HG03108 (cell line): ENCODE data around the gene DUSP12.
A peak's percentile ranks its signal among the peaks of the same experiment; 100 is the strongest.
"Not testable (repeated sequence)": the region's sequence is repeated elsewhere in the genome, so short reads cannot be mapped to it uniquely, and the experiment has no call there.

ENCODE experiments used
- ATAC-seq: cut with Tn5 transposase; IDR thresholded peaks from one replicate; pipeline ENCODE4 v1.9.1; 2021; ENCODE audit warnings: moderate library complexity; ENCODE audit not compliant: unreplicated experiment

The DUSP12 gene

DNA sequence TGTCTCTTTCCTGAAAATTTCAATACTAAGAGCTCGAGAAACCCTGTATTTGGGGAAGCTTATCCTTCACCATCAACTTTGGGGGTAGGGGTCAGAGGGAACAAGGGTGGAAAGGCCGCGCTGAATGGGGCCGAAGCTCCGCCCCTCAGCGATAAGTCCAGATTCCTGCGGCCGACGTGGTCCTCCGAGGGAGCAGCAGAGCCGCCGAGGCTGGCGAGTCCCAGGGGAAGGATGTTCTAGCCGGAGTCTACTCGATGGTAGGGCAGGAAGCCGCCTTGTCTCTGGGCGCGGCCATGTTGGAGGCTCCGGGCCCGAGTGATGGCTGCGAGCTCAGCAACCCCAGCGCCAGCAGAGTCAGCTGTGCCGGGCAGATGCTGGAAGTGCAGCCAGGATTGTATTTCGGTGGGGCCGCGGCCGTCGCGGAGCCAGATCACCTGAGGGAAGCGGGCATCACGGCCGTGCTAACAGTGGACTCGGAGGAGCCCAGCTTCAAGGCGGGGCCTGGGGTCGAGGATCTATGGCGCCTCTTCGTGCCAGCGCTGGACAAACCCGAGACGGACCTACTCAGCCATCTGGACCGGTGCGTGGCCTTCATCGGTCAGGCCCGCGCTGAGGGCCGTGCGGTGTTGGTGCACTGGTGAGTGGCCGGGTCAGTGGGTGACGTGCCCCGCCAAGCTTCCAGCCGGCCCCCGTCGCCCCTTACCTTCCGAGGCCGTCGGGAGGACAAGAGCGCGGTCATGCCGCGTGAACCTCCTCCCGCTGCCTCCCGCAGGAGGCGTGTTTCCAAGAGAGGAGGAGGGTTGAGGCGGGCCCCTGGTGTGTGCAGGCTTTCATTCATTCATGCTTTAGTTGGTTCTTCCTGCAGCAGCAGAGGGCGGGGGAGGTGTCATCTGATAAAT is at the start of gene DUSP12:
TSS of gene DUSP12 (plus strand) at position 278 of the 899 bp plus-strand sequence. CDS start at position 294, 16 bp downstream.
- ATAC-seq: peak; percentile 97

DNA sequence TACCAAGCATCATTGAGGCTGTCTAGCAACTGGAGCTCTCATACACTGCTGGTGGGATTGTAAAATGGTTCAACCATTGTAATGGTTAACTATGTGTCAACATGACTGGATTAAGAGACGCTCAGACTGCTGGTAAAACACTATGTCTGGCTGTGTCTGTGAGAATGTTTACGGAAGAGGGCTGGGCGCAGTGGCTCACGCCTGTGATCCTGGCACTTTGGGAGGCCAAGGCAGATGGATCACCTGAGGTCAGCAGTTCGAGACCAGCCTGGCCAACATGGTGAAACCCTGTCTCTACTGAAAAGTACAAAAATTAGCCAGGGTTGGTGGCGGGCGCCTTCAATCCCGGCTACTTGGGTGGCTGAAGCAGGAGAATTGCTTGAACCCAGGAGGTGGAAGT is 47.3 kb upstream of the DUSP12 start:
- no peak for ATAC-seq

DNA sequence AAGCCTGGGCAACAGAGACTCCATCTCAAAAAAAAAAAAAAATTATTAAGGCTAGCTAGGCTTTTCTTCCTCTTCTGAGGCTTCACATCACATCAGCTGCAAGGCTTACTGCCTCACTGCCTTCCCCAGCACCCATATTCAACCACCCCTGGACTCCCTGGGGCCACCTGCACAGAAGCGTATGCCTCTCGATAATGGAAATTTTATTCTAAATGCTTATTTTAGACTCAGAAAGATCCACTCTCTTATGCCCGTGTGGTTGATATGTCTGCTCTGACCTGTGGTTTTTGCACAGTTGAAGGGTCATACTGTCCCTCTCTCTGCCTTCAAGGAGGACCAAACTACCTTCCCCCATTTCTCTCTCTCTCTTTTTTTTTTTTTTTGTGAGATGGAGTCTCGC is 44.0 kb upstream of the DUSP12 start:
- ATAC-seq: peak; percentile 31

DNA sequence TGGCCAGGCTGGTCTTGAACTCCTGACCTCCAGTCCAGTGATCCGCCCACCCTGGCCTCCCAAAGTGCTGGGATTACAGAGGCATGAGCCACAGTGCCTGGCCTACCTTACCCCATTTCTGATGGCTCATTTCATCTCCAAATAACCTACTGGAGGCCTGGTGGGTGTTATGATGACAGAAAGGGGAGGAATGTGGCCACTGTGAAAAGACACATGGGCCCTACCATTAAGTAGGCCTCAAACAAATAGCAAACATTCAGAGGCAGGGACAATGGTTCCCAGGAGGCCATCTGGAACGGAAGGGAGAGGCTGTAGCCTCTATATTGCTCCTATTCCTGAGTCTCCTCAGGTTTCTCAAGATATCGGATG is 43.5 kb upstream of the DUSP12 start:
- no peak for ATAC-seq

GRCh38 chr1:161706482-161707347 is 42.9 kb upstream of the DUSP12 start, which contains the start of gene FCRLA:
Gene FCRLA (plus strand): TSS chr1:161707229. CDS start chr1:161707265, 36 bp downstream.
- ATAC-seq: peak; percentile 47

- ATAC-seq: no peak
These were observed 42.1 kb upstream of the DUSP12 start for GRCh38 chr1:161707503-161707902.

DNA sequence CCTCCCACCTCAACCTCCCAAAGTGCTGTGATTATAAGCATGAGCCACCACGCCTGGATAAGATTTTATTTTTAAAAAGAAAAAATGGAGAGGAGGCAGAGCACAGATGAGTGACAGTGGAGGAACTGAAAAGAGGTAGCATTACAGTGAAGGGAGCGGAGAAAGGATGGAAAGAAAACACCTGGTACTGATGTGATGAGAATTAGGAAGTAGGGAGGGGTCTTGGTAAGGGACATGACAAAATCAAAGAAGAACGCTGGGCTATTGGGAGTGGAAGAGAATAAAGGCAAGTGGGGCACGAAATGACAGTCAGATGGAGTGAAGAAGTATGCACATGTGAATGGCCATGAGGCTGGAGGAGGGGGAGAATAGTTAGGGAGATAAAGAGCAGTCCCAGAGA is 40.2 kb upstream of the DUSP12 start:
- ATAC-seq: no peak

GRCh38 chr1:161710560-161710959 is 39.0 kb upstream of the DUSP12 start:
- no peak for ATAC-seq

DNA sequence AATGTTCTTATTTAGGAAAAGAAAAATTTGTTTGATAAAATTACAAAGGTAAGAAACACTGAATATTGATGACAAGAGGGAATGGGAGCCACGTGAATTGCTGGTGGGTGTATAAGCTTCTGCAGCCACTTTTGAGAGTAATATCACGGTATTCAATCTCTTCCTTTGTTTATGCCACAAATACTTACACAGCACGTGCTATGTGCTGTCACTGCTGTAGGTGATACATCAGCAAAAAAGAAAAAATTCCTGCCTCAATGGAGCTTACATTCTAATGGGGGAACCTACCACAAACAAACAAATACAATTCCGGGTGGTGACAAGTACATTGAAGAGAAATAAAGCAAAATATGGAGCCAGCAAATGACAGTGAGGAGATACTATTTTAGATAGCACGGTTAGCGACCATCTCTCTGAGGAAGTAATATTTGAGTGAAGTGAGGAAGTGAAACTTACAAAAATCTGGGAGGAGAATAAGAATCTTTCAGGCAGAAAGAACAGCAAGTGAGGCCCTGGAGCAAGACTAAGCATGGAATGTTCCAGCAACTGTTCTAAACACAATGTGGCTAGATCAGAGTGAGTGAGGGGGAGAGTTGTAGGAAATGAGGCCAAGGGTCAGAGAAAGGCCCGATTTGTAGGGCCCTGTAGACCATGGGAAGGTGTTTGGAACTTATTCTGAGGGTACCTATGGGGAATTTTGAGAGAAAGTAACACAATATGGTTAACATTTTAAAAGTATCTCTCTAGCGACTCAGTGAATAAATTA is 30.8 kb upstream of the DUSP12 start:
- ATAC-seq: no peak

GRCh38 chr1:161719325-161719611 is 30.3 kb upstream of the DUSP12 start:
- ATAC-seq: no peak

DNA sequence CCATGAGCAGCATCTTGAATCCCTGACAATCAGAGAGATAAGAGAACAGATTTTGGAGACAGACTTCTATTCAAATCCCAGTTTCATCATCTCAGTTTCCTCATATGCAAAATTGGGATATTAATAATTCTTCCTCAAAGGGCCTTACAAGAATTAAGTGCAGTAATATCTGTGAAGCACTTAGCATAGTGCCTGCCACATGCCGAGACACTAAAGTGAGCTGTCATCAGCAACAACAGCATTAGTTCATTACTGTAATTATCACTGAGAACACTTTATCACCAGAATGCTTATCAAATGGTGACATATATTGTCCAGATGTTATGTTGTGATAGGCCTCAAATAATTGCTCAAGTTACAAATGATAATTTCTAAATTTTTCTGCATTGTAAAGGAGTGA is 29.2 kb upstream of the DUSP12 start:
- no peak for ATAC-seq

GRCh38 chr1:161720956-161721737 is 28.4 kb upstream of the DUSP12 start, which contains the start of gene FCRLB:
Gene FCRLB (plus strand): TSS chr1:161721544. CDS start chr1:161722673, 1,129 bp downstream.
- no peak for ATAC-seq

DNA sequence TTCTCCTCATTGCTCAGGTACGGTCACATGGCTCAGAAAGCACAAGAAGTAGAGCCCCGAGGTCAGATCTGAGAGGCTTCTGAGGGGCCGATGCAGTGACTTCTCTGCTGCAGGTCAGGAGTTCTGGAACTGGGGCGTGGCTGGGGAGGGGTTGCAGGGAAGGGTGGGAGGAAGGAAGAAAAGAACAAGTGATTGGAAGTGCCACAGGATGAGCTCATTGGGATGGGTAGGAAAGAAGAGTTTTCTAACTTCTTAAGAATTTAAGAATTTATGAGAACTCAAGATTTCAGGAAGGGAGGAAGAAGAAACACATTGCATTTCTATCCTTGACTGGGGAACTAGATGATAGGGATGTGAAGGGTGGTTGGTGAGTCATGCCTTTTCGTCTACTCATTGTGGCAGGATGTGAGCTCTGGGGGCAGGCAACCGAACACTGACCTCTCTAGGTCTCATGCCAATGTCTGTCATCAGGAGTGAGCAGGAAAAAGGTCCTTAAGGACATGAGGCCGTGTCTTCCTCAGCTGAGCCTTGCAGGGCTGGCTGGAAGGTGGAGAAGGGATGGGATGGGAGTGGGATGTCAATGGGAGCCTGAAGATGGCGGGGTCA is 27.7 kb upstream of the DUSP12 start:
- ATAC-seq: no peak

DNA sequence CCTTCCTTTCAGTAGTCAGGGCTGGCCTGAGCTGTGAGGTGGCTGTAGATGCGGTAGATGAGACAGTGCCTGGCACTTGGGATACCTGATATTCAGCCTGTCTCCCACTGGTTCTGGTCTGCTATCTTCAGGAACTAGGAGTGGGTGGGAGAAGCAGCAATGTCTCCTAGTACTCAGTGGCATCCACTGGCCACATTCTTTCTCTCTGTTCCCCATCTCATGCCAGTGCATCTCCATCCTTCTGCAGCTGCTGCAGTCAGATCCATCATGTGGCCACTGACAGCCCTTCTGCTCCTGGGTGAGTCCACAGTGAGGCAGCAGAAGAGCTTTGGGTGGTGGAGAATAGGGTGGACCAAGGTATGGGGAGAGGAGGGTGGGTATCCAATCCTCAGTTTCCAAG is 27.2 kb upstream of the DUSP12 start:
- ATAC-seq: no peak

- ATAC-seq: no peak
These were observed 26.0 kb upstream of the DUSP12 start for GRCh38 chr1:161723459-161724141.

- ATAC-seq: not testable (repeated sequence)
These were observed 24.2 kb upstream of the DUSP12 start for GRCh38 chr1:161725258-161725907.

GRCh38 chr1:161725908-161726472 is 23.6 kb upstream of the DUSP12 start:
- no peak for ATAC-seq

- ATAC-seq: peak; percentile 41
These were observed 22.9 kb upstream of the DUSP12 start for GRCh38 chr1:161726473-161727255.
